K562 (cell line): ENCODE data around the gene CCNL2. TPM values are rescaled to one million over a fixed set of nuclear protein-coding genes. Genes with fewer than 3 reads are reported as not detected.

ENCODE experiments used
- ATAC-seq: fragments of 200-7000 bp; cut with Tn5 transposase; 3 replicates; pipeline ENCODE4 v1.9.1; 2020; ENCODE audit warnings: moderate library complexity
- BruUV-seq: library from RNA; stranded (reverse); fragments of 400-500 nt; replicated peaks from 2 replicates; lab custom pipeline; 2021; lab: Mats Ljungman, UMichigan
- CTCF ChIA-PET: fragments of 300-600 bp; formaldehyde crosslinking; extraction: SDS; loops from one replicate; lab custom pipeline; 2021; ENCODE audit warnings: low intra/inter-chr PET ratio; lab: Yijun Ruan, JAX
- POLR2A ChIA-PET: fragments of 300-600, 350-650 bp; sonication (Branson Sonifier 250); formaldehyde crosslinking; extraction: SDS; loops from one replicate; lab custom pipeline; 2021; ENCODE audit warnings: antibody characterized with exemption, inconsistent platforms; lab: Yijun Ruan, JAX
- DNase-seq, 4 experiments: peaks; one replicate each; pipeline versions ENCODE4 v3.0.0 to v3.0.0-alpha.2; 2011 to 2018; ENCODE audit warnings: low spot score in 3 of 4, mixed read lengths in 3 of 4; ENCODE audit errors: extremely low read depth in 1 of 4
- FAIRE-seq: peaks from 2 replicates; lab custom pipeline; 2011; peaks lifted over from hg19 to GRCh38; lab: Jason Lieb, UNC
- H2AFZ ChIP-seq: 2 replicates; pipeline ENCODE4 v1.6.0; 2011; ENCODE audit warnings: low read depth, low read length, control low read depth, inconsistent platforms
- H3K27ac ChIP-seq: fragments of 200-600 bp; 3 replicates; pipeline ENCODE4 v1.8.0; 2011; ENCODE audit warnings: low read depth, mild to moderate bottlenecking, control low read depth, inconsistent platforms, low read length, moderate library complexity, mixed read lengths; ENCODE audit errors: extremely low read depth
- H3K27me3 ChIP-seq, 2 experiments: fragments of 300-600 bp in 1 of 2; 2 replicates in 1 of 2; 3 replicates in 1 of 2; pipeline versions ENCODE4 v1.6.0 to v1.8.0; 2011; ENCODE audit warnings: inconsistent platforms in 2 of 2, low read length in 2 of 2, mild to moderate bottlenecking in 1 of 2, mixed read lengths in 1 of 2, moderate library complexity in 1 of 2; ENCODE audit not compliant: control insufficient read depth in 2 of 2, insufficient read depth in 2 of 2
- H3K36me3 ChIP-seq: fragments of 300-600 bp; 3 replicates; pipeline ENCODE4 v1.8.0; 2011; ENCODE audit warnings: mild to moderate bottlenecking, low read length, inconsistent platforms; ENCODE audit not compliant: control insufficient read depth, insufficient read depth
- H3K4me1 ChIP-seq, 2 experiments: fragments of 200-600 bp in 1 of 2; replicated peaks in 1 of 2; 2 replicates in 1 of 2; 3 replicates in 1 of 2; pipeline versions ENCODE4 v1.5.1 to v1.8.0; 2011; ENCODE audit warnings: inconsistent platforms in 2 of 2, low read length in 2 of 2, mild to moderate bottlenecking in 1 of 2, mixed read lengths in 1 of 2, moderate library complexity in 1 of 2; ENCODE audit not compliant: control insufficient read depth in 2 of 2, insufficient read depth in 2 of 2
- H3K4me2 ChIP-seq: 2 replicates; pipeline ENCODE4 v1.6.1; 2011; ENCODE audit warnings: low read length, control low read depth, inconsistent platforms, mixed read lengths; ENCODE audit not compliant: insufficient read depth
- H3K4me3 ChIP-seq: fragments of 200-600 bp; sonication (generic), shearing (Covaris generic); 2 replicates; pipeline ENCODE4 v1.5.1; 2016; ENCODE audit warnings: control low read depth, inconsistent platforms
- H3K79me2 ChIP-seq: fragments of 200-600 bp; 3 replicates; pipeline ENCODE4 v1.8.0; 2011; ENCODE audit warnings: low read length, inconsistent platforms; ENCODE audit not compliant: control insufficient read depth, insufficient read depth
- H3K9ac ChIP-seq, 2 experiments: 2 replicates each; pipeline versions ENCODE4 v1.6.0 to v1.6.1; 2011; ENCODE audit warnings: low read depth in 2 of 2, low read length in 2 of 2, control low read depth in 1 of 2, inconsistent platforms in 1 of 2, mild to moderate bottlenecking in 1 of 2, mixed read lengths in 1 of 2; ENCODE audit not compliant: insufficient read depth in 1 of 2
- H3K9me1 ChIP-seq: one replicate; pipeline ENCODE4 v1.6.0; 2011; ENCODE audit warnings: inconsistent platforms, mild to moderate bottlenecking, low read length, moderate library complexity; ENCODE audit not compliant: control insufficient read depth, insufficient read depth
- H3K9me3 ChIP-seq: replicated peaks from 2 replicates; pipeline ENCODE4 v1.5.1; 2011; ENCODE audit warnings: low read depth, low read length, inconsistent platforms; ENCODE audit not compliant: control insufficient read depth, insufficient read depth
- H4K20me1 ChIP-seq: replicated peaks from 2 replicates; pipeline ENCODE4 v1.6.1; 2011; ENCODE audit warnings: low read length, inconsistent platforms, mixed read lengths; ENCODE audit not compliant: control insufficient read depth, insufficient read depth
- CBX1 ChIP-seq: sonication (generic); IDR thresholded peaks from 2 replicates; pipeline ENCODE4 v1.6.1; 2016; ENCODE audit warnings: antibody characterized with exemption, low read depth, mild to moderate bottlenecking
- ETV5 ChIP-seq: sonication (generic); formaldehyde crosslinking; IDR thresholded peaks from 2 replicates; pipeline ENCODE4 v1.4.0; 2020; ENCODE audit warnings: low read depth, mild to moderate bottlenecking, missing genetic modification reagents
- IFI16 ChIP-seq: fragments of 250-450 bp; sonication (Bioruptor Pico); IDR thresholded peaks from 2 replicates; pipeline ENCODE4 v2.1.2; 2022; ENCODE audit warnings: mild to moderate bottlenecking, inconsistent platforms
- KDM5B ChIP-seq: fragments of 200-600 bp; sonication (generic); IDR thresholded peaks from 2 replicates; pipeline ENCODE4 v1.6.1; 2012; ENCODE audit warnings: low read depth, mild to moderate bottlenecking, moderate library complexity, low read length, control low read depth, inconsistent platforms; ENCODE audit not compliant: insufficient replicate concordance
- POLR2A ChIP-seq: fragments of 450-650 bp; conservative IDR thresholded peaks from 2 replicates; pipeline ENCODE4 v1.6.1; 2016
- POLR2AphosphoS2 ChIP-seq: IDR thresholded peaks from 2 replicates; pipeline ENCODE4 v1.6.1; 2012; ENCODE audit warnings: low read length, improper control_type of control experiment
- POLR2G ChIP-seq: fragments of 200-400 bp; formaldehyde crosslinking; IDR thresholded peaks from 2 replicates; pipeline ENCODE4 v1.6.1; 2017; ENCODE audit warnings: low read depth, mild to moderate bottlenecking, antibody characterized with exemption, low read length, moderate library complexity
- RBFOX2 ChIP-seq: fragments of 200-400 bp; formaldehyde crosslinking; IDR thresholded peaks from 2 replicates; pipeline ENCODE4 v1.6.1; 2017; ENCODE audit warnings: low read depth, mild to moderate bottlenecking, low read length, moderate library complexity
- RBM17 ChIP-seq: fragments of 200-400 bp; formaldehyde crosslinking; IDR thresholded peaks from 2 replicates; pipeline ENCODE4 v1.6.1; 2017; ENCODE audit warnings: low read depth, mild to moderate bottlenecking, low read length, borderline replicate concordance
- SUPT5H ChIP-seq: fragments of 450-650 bp; IDR thresholded peaks from 2 replicates; pipeline ENCODE4 v1.6.1; 2016
- ZBED1 ChIP-seq: IDR thresholded peaks from 2 replicates; pipeline ENCODE4 v1.6.1; 2014
- ZNF165 ChIP-seq: fragments of 250-450 bp; sonication (Bioruptor Pico); IDR thresholded peaks from 2 replicates; pipeline ENCODE4 v1.4.0; 2020; ENCODE audit warnings: borderline replicate concordance
- ZNF561 ChIP-seq: fragments of 450-650 bp; formaldehyde crosslinking; conservative IDR thresholded peaks from 2 replicates; pipeline ENCODE4 v1.4.0; 2020; ENCODE audit warnings: mild to moderate bottlenecking, moderate library complexity
- whole genome bisulfite sequencing: fragments of 100-300 bp; shearing (Covaris generic); methylation state at CpG from one replicate; pipeline ENCODE4 v1.1.6; 2016; ENCODE audit warnings: low coverage, mixed read lengths; ENCODE audit not compliant: insufficient coverage; ENCODE audit errors: missing lambda C conversion rate; 5-methylcytosine and 5-hydroxymethylcytosine counted together
- in situ Hi-C: fragments of 300-500 bp; cut with MboI; formaldehyde crosslinking; loops from 4 replicates; pipeline ENCODE4 v1.15.0; 2018; ENCODE audit warnings: inconsistent platforms, mixed read lengths
- intact Hi-C: fragments of 100-400 bp; cut with micrococcal nuclease; formaldehyde crosslinking; loops from 2 replicates; pipeline ENCODE4 v1.14.2; 2022
- polyA plus RNA-seq, 8 experiments: library from polyadenylated mRNA; depleted of rRNA in 4 of 8; stranded (reverse) in 5 of 8; unstranded in 3 of 8; fragments of >200 nt; fragmentation: Nextera tagmentation in 2 of 8; fragmentation: Illumina TruSeq in 1 of 8; extraction: Ambion mirVana in 2 of 8; extraction: Trizol in 1 of 8; gene quantifications; 2 replicates each; pipeline versions ENCODE4 v1.2.1 to v1.2.3, GENCODE V29; 2011 to 2014; ENCODE audit warnings: inconsistent platforms in 1 of 8, missing spikeins in 1 of 8
- total RNA-seq, 7 experiments: library from RNA; depleted of rRNA in 6 of 7; stranded (reverse); fragments of >200 nt in 6 of 7; fragmentation: Illumina TruSeq in 2 of 7; extraction: Trizol in 2 of 7; gene quantifications; 2 replicates each; pipeline versions ENCODE4 v1.2.1 to v1.2.3, GENCODE V29; 2011 to 2021; ENCODE audit warnings: low replicate concordance in 1 of 7
- TF ChIP-seq, protein P1 (sequence below): fragments of 450-650 bp; IDR thresholded peaks from 2 replicates; pipeline ENCODE4 v1.6.1; 2016; ENCODE audit warnings: low read depth
- TF ChIP-seq, protein P2 (sequence below): IDR thresholded peaks from 2 replicates; pipeline ENCODE4 v1.6.1; 2011; ENCODE audit not compliant: insufficient read length; ENCODE audit errors: extremely low read depth

CCNL2 gene
- total and polyA plus RNA-seq, 9 of the 15 experiments (the other 6 are each of a cell fraction or from before 2014, with no cell fraction given), result 2.8 to 287 (median 94.5) TPM

DNA sequence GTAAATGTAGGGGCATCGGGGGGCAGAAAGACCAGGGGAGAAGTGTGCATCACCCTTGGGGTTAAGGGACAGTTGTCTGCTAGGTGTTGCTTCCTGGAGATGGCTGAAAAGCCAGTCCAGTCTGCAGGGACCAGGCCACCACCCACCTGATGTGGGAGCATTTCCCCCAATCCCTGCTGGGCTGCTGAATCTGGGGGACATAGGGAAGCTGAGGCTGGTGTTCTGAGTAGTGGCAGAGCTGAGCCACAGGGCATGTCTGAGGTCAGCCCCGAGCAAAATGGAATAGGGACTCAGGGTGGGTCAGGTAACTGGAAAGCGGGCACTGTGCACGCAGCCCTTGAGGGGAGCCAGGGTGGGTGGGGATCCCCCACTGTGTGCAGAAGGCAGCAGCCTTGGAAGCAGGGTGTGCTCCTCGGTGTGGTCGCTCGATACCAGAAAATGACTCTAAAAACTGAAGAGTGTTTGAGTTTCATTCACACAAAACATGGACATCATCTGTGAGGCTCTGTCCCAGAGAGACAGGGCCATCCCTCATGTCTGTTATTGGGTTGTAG lies 2.4 kb upstream of the CCNL2 start:
- no TSS peak for BruUV-seq
- in situ Hi-C loops (no loop called here), intact Hi-C loops (no loop called here)
- no peak for DNase-seq
- no peak overlapping the region for H3K4me3 ChIP-seq
- H2AFZ ChIP-seq, result no peak overlapping the region
- H3K79me2 ChIP-seq, result peaks cover 81% of the 10 kb centered on the region
- WGBS, result 82% methylated on average over 5 of the region's 7 CpGs
- H3K27me3 ChIP-seq, result no peaks in the 10 kb centered on the region
- H3K9me3 ChIP-seq, result no peaks in the 10 kb centered on the region
- no peak overlapping the region; the same call in 2 of the 3 replicates for H3K27ac ChIP-seq
- no peak for FAIRE-seq
- CTCF ChIA-PET, result interaction anchor here (1.1 kb wide), 1 partner anchor 50 kb away, joined by 3 read pairs; no protein-coding TSS in a partner anchor
- peaks cover 14% of the 10 kb centered on the region for H4K20me1 ChIP-seq
- H3K36me3 ChIP-seq, result peaks cover 83% of the 10 kb centered on the region
- POLR2A ChIA-PET, result interaction anchor here (0.8 to 1.7 kb wide), 4 partner anchors 9 to 42 kb away, joined by 4 to 8 read pairs (median 8); partner anchors contain the start of gene AURKAIP1
- H3K4me2 ChIP-seq, result peak overlapping the region; percentile 97; the same call in 1 of the 2 replicates
- H3K4me1 ChIP-seq, result peaks cover 29 to 62% of the 10 kb centered on the region in 2 experiments
- H3K9me1 ChIP-seq, result peaks cover 8% of the 10 kb centered on the region
- TF ChIP-seq RBFOX2 (peak; percentile 1; the same call in 1 of the 2 replicates), POLR2AphosphoS2 (0 out of 2 replicates have a peak, but pooled peaks have one; percentile 26), POLR2A (peak; percentile 65; the same call in 1 of the 2 replicates), POLR2G (0 out of 2 replicates have a peak, but pooled peaks have one; percentile 21), KDM5B (peak; percentile 18), IFI16 (no peak), SUPT5H (peak; percentile 60), CBX1 (0 out of 2 replicates have a peak, but pooled peaks have one; percentile 17), ZNF165 (CRISPR knock-in tag) (no peak), ZNF561 (CRISPR knock-in tag) (no peak), RBM17 (no peak), ETV5 (CRISPR knock-in tag) (0 out of 2 replicates have a peak, but pooled peaks have one; percentile 15), ZBED1 (peak; percentile 16; the same call in 1 of the 2 replicates)
- TF ChIP-seq, protein P1, sequence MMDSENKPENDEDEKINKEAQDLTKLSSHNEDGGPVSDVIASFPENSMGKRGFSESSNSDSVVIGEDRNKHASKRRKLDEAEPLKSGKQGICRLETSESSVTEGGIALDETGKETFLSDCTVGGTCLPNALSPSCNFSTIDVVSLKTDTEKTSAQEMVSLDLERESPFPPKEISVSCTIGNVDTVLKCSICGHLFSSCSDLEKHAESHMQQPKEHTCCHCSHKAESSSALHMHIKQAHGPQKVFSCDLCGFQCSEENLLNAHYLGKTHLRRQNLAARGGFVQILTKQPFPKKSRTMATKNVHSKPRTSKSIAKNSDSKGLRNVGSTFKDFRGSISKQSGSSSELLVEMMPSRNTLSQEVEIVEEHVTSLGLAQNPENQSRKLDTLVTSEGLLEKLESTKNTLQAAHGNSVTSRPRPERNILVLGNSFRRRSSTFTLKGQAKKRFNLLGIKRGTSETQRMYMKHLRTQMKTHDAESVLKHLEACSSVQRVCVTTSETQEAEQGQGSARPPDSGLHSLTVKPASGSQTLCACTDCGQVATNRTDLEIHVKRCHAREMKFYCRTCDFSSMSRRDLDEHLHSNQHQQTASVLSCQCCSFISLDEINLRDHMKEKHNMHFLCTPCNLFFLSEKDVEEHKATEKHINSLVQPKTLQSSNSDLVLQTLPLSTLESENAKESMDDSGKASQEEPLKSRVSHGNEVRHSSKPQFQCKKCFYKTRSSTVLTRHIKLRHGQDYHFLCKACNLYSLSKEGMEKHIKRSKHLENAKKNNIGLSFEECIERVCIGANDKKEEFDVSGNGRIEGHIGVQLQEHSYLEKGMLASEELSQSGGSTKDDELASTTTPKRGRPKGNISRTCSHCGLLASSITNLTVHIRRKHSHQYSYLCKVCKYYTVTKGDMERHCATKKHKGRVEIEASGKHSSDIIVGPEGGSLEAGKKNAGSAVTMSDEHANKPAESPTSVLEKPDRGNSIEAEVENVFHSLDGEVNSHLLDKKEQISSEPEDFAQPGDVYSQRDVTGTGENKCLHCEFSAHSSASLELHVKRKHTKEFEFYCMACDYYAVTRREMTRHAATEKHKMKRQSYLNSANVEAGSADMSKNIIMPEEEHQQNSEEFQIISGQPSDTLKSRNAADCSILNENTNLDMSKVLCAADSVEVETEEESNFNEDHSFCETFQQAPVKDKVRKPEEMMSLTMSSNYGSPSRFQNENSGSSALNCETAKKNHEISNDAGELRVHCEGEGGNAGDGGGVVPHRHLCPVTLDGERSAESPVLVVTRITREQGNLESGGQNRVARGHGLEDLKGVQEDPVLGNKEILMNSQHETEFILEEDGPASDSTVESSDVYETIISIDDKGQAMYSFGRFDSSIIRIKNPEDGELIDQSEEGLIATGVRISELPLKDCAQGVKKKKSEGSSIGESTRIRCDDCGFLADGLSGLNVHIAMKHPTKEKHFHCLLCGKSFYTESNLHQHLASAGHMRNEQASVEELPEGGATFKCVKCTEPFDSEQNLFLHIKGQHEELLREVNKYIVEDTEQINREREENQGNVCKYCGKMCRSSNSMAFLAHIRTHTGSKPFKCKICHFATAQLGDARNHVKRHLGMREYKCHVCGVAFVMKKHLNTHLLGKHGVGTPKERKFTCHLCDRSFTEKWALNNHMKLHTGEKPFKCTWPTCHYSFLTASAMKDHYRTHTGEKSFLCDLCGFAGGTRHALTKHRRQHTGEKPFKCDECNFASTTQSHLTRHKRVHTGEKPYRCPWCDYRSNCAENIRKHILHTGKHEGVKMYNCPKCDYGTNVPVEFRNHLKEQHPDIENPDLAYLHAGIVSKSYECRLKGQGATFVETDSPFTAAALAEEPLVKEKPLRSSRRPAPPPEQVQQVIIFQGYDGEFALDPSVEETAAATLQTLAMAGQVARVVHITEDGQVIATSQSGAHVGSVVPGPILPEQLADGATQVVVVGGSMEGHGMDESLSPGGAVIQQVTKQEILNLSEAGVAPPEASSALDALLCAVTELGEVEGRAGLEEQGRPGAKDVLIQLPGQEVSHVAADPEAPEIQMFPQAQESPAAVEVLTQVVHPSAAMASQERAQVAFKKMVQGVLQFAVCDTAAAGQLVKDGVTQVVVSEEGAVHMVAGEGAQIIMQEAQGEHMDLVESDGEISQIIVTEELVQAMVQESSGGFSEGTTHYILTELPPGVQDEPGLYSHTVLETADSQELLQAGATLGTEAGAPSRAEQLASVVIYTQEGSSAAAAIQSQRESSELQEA, result no peak
- TF ChIP-seq, protein P2, sequence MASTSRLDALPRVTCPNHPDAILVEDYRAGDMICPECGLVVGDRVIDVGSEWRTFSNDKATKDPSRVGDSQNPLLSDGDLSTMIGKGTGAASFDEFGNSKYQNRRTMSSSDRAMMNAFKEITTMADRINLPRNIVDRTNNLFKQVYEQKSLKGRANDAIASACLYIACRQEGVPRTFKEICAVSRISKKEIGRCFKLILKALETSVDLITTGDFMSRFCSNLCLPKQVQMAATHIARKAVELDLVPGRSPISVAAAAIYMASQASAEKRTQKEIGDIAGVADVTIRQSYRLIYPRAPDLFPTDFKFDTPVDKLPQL, result no peak
- no peak for ATAC-seq
- peak overlapping the region in 1 of 2 experiments; percentile 99; a peak in 2 of 4 replicates for H3K9ac ChIP-seq
